H9 (cell line): Measurements from ENCODE around the gene IL17A. TPM values are rescaled to one million over a fixed set of nuclear protein-coding genes. Genes with fewer than 3 reads are reported as not detected.

Source experiments
- DNase-seq: peaks from one replicate; pipeline ENCODE4 v3.0.0-alpha.2; 2017
- H2AFZ ChIP-seq: one replicate; pipeline ENCODE4 v1.6.1; 2013; ENCODE audit warnings: mild to moderate bottlenecking, low read length, control low read depth, moderate library complexity
- H2AK5ac ChIP-seq: 2 replicates; pipeline ENCODE4 v1.6.1; 2013; ENCODE audit warnings: low read length, control low read depth, mixed read lengths; ENCODE audit not compliant: insufficient read length
- H2BK120ac ChIP-seq: one replicate; pipeline ENCODE4 v1.6.1; 2013; ENCODE audit warnings: low read depth, mild to moderate bottlenecking, low read length, control low read depth, inconsistent platforms; ENCODE audit not compliant: poor library complexity, severe bottlenecking
- H2BK12ac ChIP-seq: 2 replicates; pipeline ENCODE4 v1.6.1; 2013; ENCODE audit warnings: low read length, control low read depth, mixed read lengths, low read depth; ENCODE audit not compliant: insufficient read length
- H2BK15ac ChIP-seq: 2 replicates; pipeline ENCODE4 v1.6.1; 2013; ENCODE audit warnings: low read depth, low read length, control low read depth
- H2BK20ac ChIP-seq: one replicate; pipeline ENCODE4 v1.6.1; 2013; ENCODE audit warnings: low read depth, mild to moderate bottlenecking, low read length, control low read depth, inconsistent platforms; ENCODE audit not compliant: poor library complexity, severe bottlenecking
- H2BK5ac ChIP-seq: 2 replicates; pipeline ENCODE4 v1.6.1; 2013; ENCODE audit warnings: low read length, control low read depth, mixed read lengths; ENCODE audit not compliant: insufficient read length
- H3K14ac ChIP-seq: 2 replicates; pipeline ENCODE4 v1.6.1; 2013; ENCODE audit warnings: low read length, control low read depth; ENCODE audit not compliant: insufficient read depth
- H3K18ac ChIP-seq: 2 replicates; pipeline ENCODE4 v1.6.1; 2013; ENCODE audit warnings: low read depth, mild to moderate bottlenecking, mixed read lengths, low read length, control low read depth; ENCODE audit not compliant: insufficient read length
- H3K23ac ChIP-seq: 2 replicates; pipeline ENCODE4 v1.6.1; 2013; ENCODE audit warnings: low read length, control low read depth, mixed read lengths, low read depth; ENCODE audit not compliant: insufficient read length
- H3K23me2 ChIP-seq: 2 replicates; pipeline ENCODE4 v1.6.1; 2013; ENCODE audit warnings: low read depth, mild to moderate bottlenecking, mixed read lengths, low read length, control low read depth; ENCODE audit not compliant: insufficient read length, poor library complexity, severe bottlenecking
- H3K27ac ChIP-seq: 2 replicates; pipeline ENCODE4 v1.5.1; 2013; ENCODE audit warnings: low read length, control low read depth, mixed read lengths, low read depth; ENCODE audit not compliant: insufficient read length
- H3K27me3 ChIP-seq: 2 replicates; pipeline ENCODE4 v1.6.1; 2013; ENCODE audit warnings: low read length, control low read depth, inconsistent platforms; ENCODE audit not compliant: insufficient read depth
- H3K4ac ChIP-seq: 2 replicates; pipeline ENCODE4 v1.6.1; 2013; ENCODE audit warnings: low read depth, mild to moderate bottlenecking, control low read depth, inconsistent platforms, low read length, moderate library complexity
- H3K4me1 ChIP-seq: 2 replicates; pipeline ENCODE4 v1.6.1; 2013; ENCODE audit warnings: low read length, control low read depth, inconsistent platforms; ENCODE audit not compliant: insufficient read depth
- H3K4me2 ChIP-seq: 2 replicates; pipeline ENCODE4 v1.6.1; 2013; ENCODE audit warnings: low read length, control low read depth, mixed read lengths; ENCODE audit not compliant: insufficient read length, insufficient read depth
- H3K56ac ChIP-seq: 2 replicates; pipeline ENCODE4 v1.6.1; 2013; ENCODE audit warnings: low read depth, mild to moderate bottlenecking, mixed read lengths, low read length, control low read depth; ENCODE audit not compliant: insufficient read length
- H3K79me1 ChIP-seq: 2 replicates; pipeline ENCODE4 v1.6.1; 2013; ENCODE audit warnings: low read depth, mild to moderate bottlenecking, moderate library complexity, low read length, control low read depth, inconsistent platforms; ENCODE audit not compliant: insufficient read depth, poor library complexity, severe bottlenecking
- H3K79me2 ChIP-seq: 2 replicates; pipeline ENCODE4 v1.6.1; 2013; ENCODE audit warnings: low read length, control low read depth, inconsistent platforms; ENCODE audit not compliant: insufficient read depth
- H3K9ac ChIP-seq: 2 replicates; pipeline ENCODE4 v1.6.1; 2013; ENCODE audit warnings: low read length, control low read depth, mixed read lengths; ENCODE audit not compliant: insufficient read length; ENCODE audit errors: extremely low read depth
- H3K9me3 ChIP-seq: one replicate; pipeline ENCODE4 v1.6.1; 2013; ENCODE audit warnings: low read depth, low read length, inconsistent platforms; ENCODE audit not compliant: control insufficient read depth
- H3T11ph ChIP-seq: one replicate; pipeline ENCODE4 v1.6.1; 2013; ENCODE audit warnings: mild to moderate bottlenecking, low read length, control low read depth, inconsistent platforms
- H4K20me1 ChIP-seq: one replicate; pipeline ENCODE4 v1.6.1; 2013; ENCODE audit not compliant: control insufficient read depth, insufficient read length, insufficient read depth
- H4K5ac ChIP-seq: 2 replicates; pipeline ENCODE4 v1.6.1; 2013; ENCODE audit warnings: low read depth, mild to moderate bottlenecking, mixed read lengths, low read length, control low read depth; ENCODE audit not compliant: insufficient read length
- H4K8ac ChIP-seq: replicated peaks from 2 replicates; pipeline ENCODE4 v1.6.1; 2013; ENCODE audit warnings: low read length, control low read depth, mixed read lengths, low read depth; ENCODE audit not compliant: insufficient read length
- H4K91ac ChIP-seq: 2 replicates; pipeline ENCODE4 v1.6.1; 2013; ENCODE audit warnings: low read depth, mild to moderate bottlenecking, moderate library complexity, mixed read lengths, low read length, control low read depth; ENCODE audit not compliant: insufficient read length
- H3K27ac Mint-ChIP-seq, 3 experiments: 2 replicates in 2 of 3; 3 replicates in 1 of 3; pipeline ENCODE4 v1.8.0; 2020 to 2021; ENCODE audit warnings: mixed read lengths in 3 of 3, mild to moderate bottlenecking in 1 of 3, moderate library complexity in 1 of 3
- H3K27me3 Mint-ChIP-seq: 2 replicates; pipeline ENCODE4 v1.8.0; 2021; ENCODE audit warnings: low read depth, mild to moderate bottlenecking, moderate library complexity, mixed read lengths
- H3K36me3 Mint-ChIP-seq, 3 experiments: 2 replicates in 2 of 3; 3 replicates in 1 of 3; pipeline ENCODE4 v1.8.0; 2020 to 2021; ENCODE audit warnings: low read depth in 3 of 3, mixed read lengths in 3 of 3; ENCODE audit not compliant: insufficient read depth in 1 of 3
- H3K4me1 Mint-ChIP-seq, 2 experiments: 2 replicates each; pipeline ENCODE4 v1.8.0; 2020; ENCODE audit warnings: mixed read lengths in 2 of 2
- H3K4me3 Mint-ChIP-seq, 2 experiments: 2 replicates in 1 of 2; 3 replicates in 1 of 2; pipeline ENCODE4 v1.8.0; 2020 to 2021; ENCODE audit warnings: mild to moderate bottlenecking in 2 of 2, mixed read lengths in 2 of 2, moderate library complexity in 1 of 2
- H3K9me3 Mint-ChIP-seq, 2 experiments: 2 replicates in 1 of 2; 3 replicates in 1 of 2; pipeline ENCODE4 v1.8.0; 2020; ENCODE audit warnings: mild to moderate bottlenecking in 2 of 2, mixed read lengths in 2 of 2, moderate library complexity in 1 of 2
- WGBS: extraction: QIAGEN DNeasy Blood & Tissue Kit; methylation state at CpG from one replicate; pipeline ENCODE4 v1.1.7; 2013; ENCODE audit warnings: missing lambda C conversion rate, low lambda C conversion rate, mixed read lengths; ENCODE audit not compliant: insufficient read length; ENCODE audit errors: extremely low coverage; 5-methylcytosine and 5-hydroxymethylcytosine counted together
- total RNA-seq: library from RNA; stranded (reverse); gene quantifications from 2 replicates; pipeline ENCODE4 v1.2.1, GENCODE V29; 2021
- TF ChIP-seq, protein P1 (sequence below): fragments of 200-600 bp; sonication (generic); conservative IDR thresholded peaks from 3 replicates; pipeline ENCODE4 v1.8.0; 2021; ENCODE audit warnings: antibody characterized with exemption, mild to moderate bottlenecking

IL17A gene
- total RNA-seq, 1 experiment from 2014 or later = not detected

DNA sequence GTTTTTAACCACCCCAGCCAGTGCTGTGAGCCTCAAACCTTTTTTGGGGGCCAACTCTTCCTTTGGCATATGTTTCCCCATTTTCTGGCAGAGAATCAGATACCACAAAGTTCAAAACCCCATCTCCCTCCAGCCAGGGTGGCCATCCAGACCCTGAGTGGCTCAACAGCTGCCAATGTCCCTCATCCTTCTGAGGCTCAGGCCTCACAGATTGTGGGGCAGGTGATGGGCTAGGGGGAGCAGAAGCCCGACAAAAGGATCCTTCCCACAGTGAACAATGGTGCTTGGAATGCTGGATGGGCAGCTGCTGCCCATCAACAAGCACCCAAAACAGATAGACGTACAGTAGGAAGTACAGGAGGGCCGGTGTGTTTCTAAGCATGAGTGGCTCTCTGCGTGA, 42.6 kb upstream of the IL17A start:
- TF ChIP-seq, protein P1, sequence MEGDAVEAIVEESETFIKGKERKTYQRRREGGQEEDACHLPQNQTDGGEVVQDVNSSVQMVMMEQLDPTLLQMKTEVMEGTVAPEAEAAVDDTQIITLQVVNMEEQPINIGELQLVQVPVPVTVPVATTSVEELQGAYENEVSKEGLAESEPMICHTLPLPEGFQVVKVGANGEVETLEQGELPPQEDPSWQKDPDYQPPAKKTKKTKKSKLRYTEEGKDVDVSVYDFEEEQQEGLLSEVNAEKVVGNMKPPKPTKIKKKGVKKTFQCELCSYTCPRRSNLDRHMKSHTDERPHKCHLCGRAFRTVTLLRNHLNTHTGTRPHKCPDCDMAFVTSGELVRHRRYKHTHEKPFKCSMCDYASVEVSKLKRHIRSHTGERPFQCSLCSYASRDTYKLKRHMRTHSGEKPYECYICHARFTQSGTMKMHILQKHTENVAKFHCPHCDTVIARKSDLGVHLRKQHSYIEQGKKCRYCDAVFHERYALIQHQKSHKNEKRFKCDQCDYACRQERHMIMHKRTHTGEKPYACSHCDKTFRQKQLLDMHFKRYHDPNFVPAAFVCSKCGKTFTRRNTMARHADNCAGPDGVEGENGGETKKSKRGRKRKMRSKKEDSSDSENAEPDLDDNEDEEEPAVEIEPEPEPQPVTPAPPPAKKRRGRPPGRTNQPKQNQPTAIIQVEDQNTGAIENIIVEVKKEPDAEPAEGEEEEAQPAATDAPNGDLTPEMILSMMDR = no peak
- no peak overlapping the region for H3T11ph ChIP-seq
- no peak overlapping the region for H2BK120ac ChIP-seq
- DNase-seq = no peak
- no peak overlapping the region for H4K91ac ChIP-seq
- H3K9me3 ChIP-seq = no peaks in the 10 kb centered on the region
- no peak overlapping the region for H2BK20ac ChIP-seq
- no peak overlapping the region for H2AFZ ChIP-seq
- H3K18ac ChIP-seq = no peak overlapping the region
- no peak overlapping the region for H2AK5ac ChIP-seq
- no peak overlapping the region for H2BK15ac ChIP-seq
- no peak overlapping the region for H3K14ac ChIP-seq
- no peak overlapping the region for H3K4ac ChIP-seq
- no peak overlapping the region for H2BK5ac ChIP-seq
- no peak overlapping the region for H4K5ac ChIP-seq
- H3K4me3 Mint-ChIP-seq = no peak overlapping the region
- no peaks in the 10 kb centered on the region for H3K4me1 ChIP-seq
- no peaks in the 10 kb centered on the region for H3K36me3 Mint-ChIP-seq
- H3K27ac ChIP-seq = no peak overlapping the region
- H3K9me3 Mint-ChIP-seq = no peaks in the 10 kb centered on the region
- H4K20me1 ChIP-seq = no peaks in the 10 kb centered on the region
- no peak overlapping the region for H3K4me2 ChIP-seq
- 0 out of 7 replicates have a peak overlapping the region, but pooled peaks of 1 of the 3 experiments have one; percentile 34 for H3K27ac Mint-ChIP-seq
- WGBS = no CpG with 5 or more reads among the region's 4 CpGs
- H4K8ac ChIP-seq = no peak overlapping the region
- H3K79me1 ChIP-seq = no peaks in the 10 kb centered on the region
- no peaks in the 10 kb centered on the region for H3K4me1 Mint-ChIP-seq
- no peak overlapping the region for H2BK12ac ChIP-seq
- no peaks in the 10 kb centered on the region for H3K23me2 ChIP-seq
- H3K23ac ChIP-seq = no peak overlapping the region
- H3K79me2 ChIP-seq = no peaks in the 10 kb centered on the region
- H3K27me3 Mint-ChIP-seq = peaks cover 3% of the 10 kb centered on the region
- H3K27me3 ChIP-seq = no peaks in the 10 kb centered on the region
- H3K56ac ChIP-seq = no peak overlapping the region
- H3K9ac ChIP-seq = no peak overlapping the region
